Neural cell (in vitro differentiated cells): Measurements from ENCODE around the gene COX10. TPM values are rescaled to one million over a fixed set of nuclear protein-coding genes. Genes with fewer than 3 reads are reported as not detected.

ENCODE experiments used
- H2AFZ ChIP-seq: fragments of 200-600, 300-800 bp; sonication (generic), shearing (Covaris generic); 2 replicates; pipeline ENCODE4 v1.6.0; 2014; ENCODE audit warnings: low read depth, mild to moderate bottlenecking, antibody characterized with exemption, low read length, moderate library complexity
- H3F3A ChIP-seq: fragments of 200-600 bp; shearing (Covaris generic); 2 replicates; pipeline ENCODE4 v1.6.1; 2016; ENCODE audit warnings: mild to moderate bottlenecking, moderate library complexity, mixed read lengths, antibody characterized with exemption, low read length; ENCODE audit not compliant: insufficient read depth, poor library complexity, severe bottlenecking
- H3K27ac ChIP-seq: fragments of 200-600, 300-800 bp; sonication (generic), shearing (Covaris generic); 2 replicates; pipeline ENCODE4 v1.5.1; 2014; ENCODE audit warnings: mild to moderate bottlenecking, low read length, moderate library complexity
- H3K27me3 ChIP-seq: fragments of 300-800, 200-600 bp; sonication (generic), shearing (Covaris generic); 2 replicates; pipeline ENCODE4 v1.6.0; 2014; ENCODE audit warnings: mild to moderate bottlenecking, low read depth, low read length, moderate library complexity; ENCODE audit not compliant: insufficient read depth
- H3K36me3 ChIP-seq: fragments of 300-800, 200-600 bp; sonication (generic), shearing (Covaris generic); 2 replicates; pipeline ENCODE4 v1.5.1; 2014; ENCODE audit warnings: mild to moderate bottlenecking, antibody characterized with exemption, low read length, moderate library complexity; ENCODE audit not compliant: insufficient read depth
- H3K4me2 ChIP-seq: fragments of 300-800, 200-600 bp; sonication (generic), shearing (Covaris generic); 2 replicates; pipeline ENCODE4 v1.6.0; 2014; ENCODE audit warnings: mild to moderate bottlenecking, low read length
- H3K4me3 ChIP-seq: fragments of 300-800, 200-600 bp; sonication (generic), shearing (Covaris generic); 2 replicates; pipeline ENCODE4 v1.5.1; 2014; ENCODE audit warnings: mild to moderate bottlenecking, low read length, moderate library complexity
- H3K79me2 ChIP-seq: fragments of 200-600 bp; shearing (Covaris generic); replicated peaks from 2 replicates; pipeline ENCODE4 v1.6.0; 2014; ENCODE audit warnings: mild to moderate bottlenecking, low read length, moderate library complexity; ENCODE audit not compliant: insufficient read depth
- H3K9ac ChIP-seq: fragments of 300-800, 200-600 bp; sonication (generic), shearing (Covaris generic); 2 replicates; pipeline ENCODE4 v1.6.1; 2016; ENCODE audit warnings: mild to moderate bottlenecking, low read length, mixed read lengths
- H3K9me2 ChIP-seq: fragments of 200-600 bp; shearing (Covaris generic); 2 replicates; pipeline ENCODE4 v1.6.1; 2016; ENCODE audit warnings: mild to moderate bottlenecking, low read length, mixed read lengths; ENCODE audit not compliant: insufficient read depth
- H3K9me3 ChIP-seq: fragments of 200-600, 300-800 bp; sonication (generic), shearing (Covaris generic); 2 replicates; pipeline ENCODE4 v1.6.1; 2016; ENCODE audit warnings: mild to moderate bottlenecking, mixed run types, low read length, moderate library complexity, mixed read lengths
- H4K20me1 ChIP-seq: fragments of 200-600 bp; shearing (Covaris generic); 2 replicates; pipeline ENCODE4 v1.6.1; 2016; ENCODE audit warnings: mild to moderate bottlenecking, mixed run types; ENCODE audit not compliant: insufficient read depth
- CTCF ChIP-seq: fragments of 450-650 bp; IDR thresholded peaks from 2 replicates; pipeline ENCODE4 v1.5.1; 2014; ENCODE audit warnings: antibody characterized with exemption, mild to moderate bottlenecking, moderate library complexity; ENCODE audit not compliant: poor library complexity, severe bottlenecking
- EP300 ChIP-seq: fragments of 450-650 bp; conservative IDR thresholded peaks from 2 replicates; pipeline ENCODE4 v1.6.1; 2014; ENCODE audit warnings: antibody characterized with exemption, mild to moderate bottlenecking, moderate library complexity; ENCODE audit not compliant: poor library complexity, severe bottlenecking
- EZH2 ChIP-seq: fragments of 200-600, 300-800 bp; shearing (Covaris generic), sonication (generic); IDR thresholded peaks from 2 replicates; pipeline ENCODE4 v1.6.1; 2014; ENCODE audit warnings: antibody characterized with exemption, low read length, borderline replicate concordance, mild to moderate bottlenecking; ENCODE audit not compliant: insufficient read depth, poor library complexity, severe bottlenecking
- MXI1 ChIP-seq: fragments of 450-650 bp; conservative IDR thresholded peaks from 2 replicates; pipeline ENCODE4 v1.6.1; 2014; ENCODE audit warnings: antibody characterized with exemption, mild to moderate bottlenecking; ENCODE audit not compliant: poor library complexity, severe bottlenecking
- POLR2AphosphoS5 ChIP-seq: IDR thresholded peaks from 2 replicates; pipeline ENCODE4 v1.6.1; 2012
- RAD21 ChIP-seq: fragments of 450-650 bp; conservative IDR thresholded peaks from 2 replicates; pipeline ENCODE4 v1.6.1; 2014; ENCODE audit warnings: antibody characterized with exemption, mild to moderate bottlenecking, moderate library complexity
- SMC3 ChIP-seq: fragments of 450-650 bp; conservative IDR thresholded peaks from 2 replicates; pipeline ENCODE4 v1.6.1; 2014; ENCODE audit warnings: antibody characterized with exemption, mild to moderate bottlenecking, moderate library complexity; ENCODE audit not compliant: poor library complexity
- polyA plus RNA-seq: library from polyadenylated mRNA; depleted of rRNA; stranded (reverse); fragments of >200 nt; gene quantifications from 2 replicates; pipeline ENCODE4 v1.2.3, GENCODE V29; 2014
- TF ChIP-seq, protein P1 (sequence below): IDR thresholded peaks from 2 replicates; pipeline ENCODE4 v1.6.1; 2012; ENCODE audit warnings: borderline replicate concordance

The COX10 gene
- polyA plus RNA-seq, 1 donor from 2014 or later: 7.2 TPM

DNA sequence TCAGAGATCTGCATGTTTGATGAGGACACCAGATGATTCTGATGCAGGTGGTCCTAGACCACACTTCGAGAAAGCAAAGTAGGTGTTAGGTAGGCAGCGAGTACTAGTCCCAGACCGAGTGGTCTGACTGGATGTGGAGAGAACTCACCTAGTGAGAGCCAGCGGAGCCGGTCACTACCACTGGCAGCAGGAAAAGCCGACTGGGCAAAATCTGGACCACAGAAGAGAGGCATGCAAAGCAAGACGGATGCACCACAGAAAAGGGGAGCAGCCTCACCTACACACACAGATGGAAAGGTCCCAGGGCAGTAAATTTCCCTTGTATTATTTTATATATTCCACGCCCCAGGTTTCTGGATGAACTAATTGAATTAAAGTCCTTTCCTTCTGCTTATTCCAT lies 13.5 kb downstream of the COX10 start:
- Histone ChIP-seq H3K79me2 (no peaks in the 10 kb centered on the region), H3K9me2 (no peaks in the 10 kb centered on the region), H3K36me3 (peaks cover 5% of the 10 kb centered on the region), H3K9me3 (no peaks in the 10 kb centered on the region), H3K9ac (no peak overlapping the region), H4K20me1 (no peaks in the 10 kb centered on the region), H3F3A (no peaks in the 10 kb centered on the region), H3K27ac (no peak overlapping the region), H2AFZ (no peak overlapping the region), H3K4me2 (no peak overlapping the region), H3K27me3 (no peaks in the 10 kb centered on the region), H3K4me3 (no peak overlapping the region)
- TF ChIP-seq RAD21: no peak
- no peak for TF ChIP-seq POLR2AphosphoS5
- no peak for TF ChIP-seq CTCF
- TF ChIP-seq, protein P1, sequence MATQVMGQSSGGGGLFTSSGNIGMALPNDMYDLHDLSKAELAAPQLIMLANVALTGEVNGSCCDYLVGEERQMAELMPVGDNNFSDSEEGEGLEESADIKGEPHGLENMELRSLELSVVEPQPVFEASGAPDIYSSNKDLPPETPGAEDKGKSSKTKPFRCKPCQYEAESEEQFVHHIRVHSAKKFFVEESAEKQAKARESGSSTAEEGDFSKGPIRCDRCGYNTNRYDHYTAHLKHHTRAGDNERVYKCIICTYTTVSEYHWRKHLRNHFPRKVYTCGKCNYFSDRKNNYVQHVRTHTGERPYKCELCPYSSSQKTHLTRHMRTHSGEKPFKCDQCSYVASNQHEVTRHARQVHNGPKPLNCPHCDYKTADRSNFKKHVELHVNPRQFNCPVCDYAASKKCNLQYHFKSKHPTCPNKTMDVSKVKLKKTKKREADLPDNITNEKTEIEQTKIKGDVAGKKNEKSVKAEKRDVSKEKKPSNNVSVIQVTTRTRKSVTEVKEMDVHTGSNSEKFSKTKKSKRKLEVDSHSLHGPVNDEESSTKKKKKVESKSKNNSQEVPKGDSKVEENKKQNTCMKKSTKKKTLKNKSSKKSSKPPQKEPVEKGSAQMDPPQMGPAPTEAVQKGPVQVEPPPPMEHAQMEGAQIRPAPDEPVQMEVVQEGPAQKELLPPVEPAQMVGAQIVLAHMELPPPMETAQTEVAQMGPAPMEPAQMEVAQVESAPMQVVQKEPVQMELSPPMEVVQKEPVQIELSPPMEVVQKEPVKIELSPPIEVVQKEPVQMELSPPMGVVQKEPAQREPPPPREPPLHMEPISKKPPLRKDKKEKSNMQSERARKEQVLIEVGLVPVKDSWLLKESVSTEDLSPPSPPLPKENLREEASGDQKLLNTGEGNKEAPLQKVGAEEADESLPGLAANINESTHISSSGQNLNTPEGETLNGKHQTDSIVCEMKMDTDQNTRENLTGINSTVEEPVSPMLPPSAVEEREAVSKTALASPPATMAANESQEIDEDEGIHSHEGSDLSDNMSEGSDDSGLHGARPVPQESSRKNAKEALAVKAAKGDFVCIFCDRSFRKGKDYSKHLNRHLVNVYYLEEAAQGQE: no peak
- TF ChIP-seq MXI1: no peak
- TF ChIP-seq EP300: no peak

DNA sequence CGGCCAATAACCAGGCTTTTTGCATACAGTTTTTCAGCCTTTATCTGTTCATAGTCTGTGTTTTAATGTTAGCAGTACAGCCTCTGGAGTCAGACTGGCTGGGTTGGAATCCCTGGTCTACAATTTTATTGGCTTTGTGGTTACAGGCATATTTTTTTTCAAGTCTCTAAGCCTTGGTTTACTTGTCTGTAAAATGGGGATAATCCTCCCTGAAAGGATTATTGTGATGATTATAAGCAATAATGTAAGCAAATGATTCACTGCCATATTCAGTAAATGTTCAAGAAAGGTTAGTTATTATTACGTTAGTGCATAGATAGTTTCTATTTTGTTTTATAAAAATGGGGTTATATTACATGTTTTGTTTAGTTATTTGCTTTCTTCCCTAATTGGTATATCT lies 15.7 kb downstream of the COX10 start:
- Histone ChIP-seq H3F3A (no peaks in the 10 kb centered on the region), H3K4me2 (no peak overlapping the region), H3K9ac (no peak overlapping the region), H3K9me3 (no peaks in the 10 kb centered on the region), H3K79me2 (no peaks in the 10 kb centered on the region), H3K36me3 (peaks cover 5% of the 10 kb centered on the region), H3K27me3 (no peaks in the 10 kb centered on the region), H2AFZ (no peak overlapping the region), H3K27ac (no peak overlapping the region), H3K4me3 (no peak overlapping the region), H4K20me1 (no peaks in the 10 kb centered on the region), H3K9me2 (no peaks in the 10 kb centered on the region)
- TF ChIP-seq RAD21 (no peak), CTCF (no peak), SMC3 (no peak), EZH2 (no peak), MXI1 (no peak), POLR2AphosphoS5 (no peak), EP300 (no peak)
